Loucy (cell line): ENCODE data around the gene RSPH9.

Experiments
- EZH2phosphoT487 ChIP-seq: fragments of 200-600 bp; IDR thresholded peaks from 2 replicates; pipeline ENCODE4 v1.6.1; 2018; ENCODE audit warnings: antibody characterized with exemption, mild to moderate bottlenecking, moderate library complexity, borderline replicate concordance
- TF ChIP-seq, protein P1 (sequence below): fragments of 200-600 bp; sonication (generic); conservative IDR thresholded peaks from 2 replicates; pipeline ENCODE4 v1.5.1; 2014; ENCODE audit warnings: mild to moderate bottlenecking, antibody characterized with exemption, low read length

DNA sequence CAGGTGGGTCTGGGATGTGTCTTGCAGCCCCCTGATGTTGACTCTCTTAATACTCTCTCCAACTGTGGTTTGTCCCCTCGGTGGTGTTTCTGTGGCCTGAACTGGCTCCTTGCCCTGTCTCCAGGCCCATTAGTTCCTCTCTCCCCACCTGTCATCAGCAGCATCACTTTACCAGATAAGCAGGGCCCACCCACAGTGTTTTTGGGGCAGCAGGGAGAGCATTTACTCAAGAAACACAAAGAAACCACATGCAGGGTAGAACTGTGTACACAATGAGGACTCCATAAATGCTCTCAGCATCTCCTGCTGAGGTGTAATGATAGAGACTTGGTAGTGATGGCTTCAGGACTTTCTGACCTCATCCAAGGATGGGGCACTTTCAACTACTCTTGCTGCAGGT is 62.9 kb downstream of the RSPH9 start:
- TF ChIP-seq, protein P1, sequence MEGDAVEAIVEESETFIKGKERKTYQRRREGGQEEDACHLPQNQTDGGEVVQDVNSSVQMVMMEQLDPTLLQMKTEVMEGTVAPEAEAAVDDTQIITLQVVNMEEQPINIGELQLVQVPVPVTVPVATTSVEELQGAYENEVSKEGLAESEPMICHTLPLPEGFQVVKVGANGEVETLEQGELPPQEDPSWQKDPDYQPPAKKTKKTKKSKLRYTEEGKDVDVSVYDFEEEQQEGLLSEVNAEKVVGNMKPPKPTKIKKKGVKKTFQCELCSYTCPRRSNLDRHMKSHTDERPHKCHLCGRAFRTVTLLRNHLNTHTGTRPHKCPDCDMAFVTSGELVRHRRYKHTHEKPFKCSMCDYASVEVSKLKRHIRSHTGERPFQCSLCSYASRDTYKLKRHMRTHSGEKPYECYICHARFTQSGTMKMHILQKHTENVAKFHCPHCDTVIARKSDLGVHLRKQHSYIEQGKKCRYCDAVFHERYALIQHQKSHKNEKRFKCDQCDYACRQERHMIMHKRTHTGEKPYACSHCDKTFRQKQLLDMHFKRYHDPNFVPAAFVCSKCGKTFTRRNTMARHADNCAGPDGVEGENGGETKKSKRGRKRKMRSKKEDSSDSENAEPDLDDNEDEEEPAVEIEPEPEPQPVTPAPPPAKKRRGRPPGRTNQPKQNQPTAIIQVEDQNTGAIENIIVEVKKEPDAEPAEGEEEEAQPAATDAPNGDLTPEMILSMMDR = no peak
- TF ChIP-seq EZH2phosphoT487 = no peak
